Upper lobe of right lung (tissue), 1 donor: ENCODE data around the gene FHIP1A. TPM values are rescaled to one million over a fixed set of nuclear protein-coding genes. Genes with fewer than 3 reads are reported as not detected.

Experiments used
- ATAC-seq: fragments of 200-7000 bp; cut with Tn5 transposase; one replicate; pipeline ENCODE4 v1.9.1; 2020; ENCODE audit warnings: mild to moderate bottlenecking, moderate library complexity
- DNase-seq: peaks from one replicate; pipeline ENCODE4 v3.0.0-alpha.2; 2020
- H3K27ac ChIP-seq: fragments of 200-600 bp; one replicate; pipeline ENCODE4 v1.8.0; 2022
- H3K27me3 ChIP-seq: fragments of 200-600 bp; one replicate; pipeline ENCODE4 v1.8.0; 2022; ENCODE audit warnings: mild to moderate bottlenecking
- H3K36me3 ChIP-seq: fragments of 200-600 bp; one replicate; pipeline ENCODE4 v1.8.0; 2022
- H3K4me1 ChIP-seq: fragments of 200-600 bp; one replicate; pipeline ENCODE4 v1.8.0; 2022
- H3K4me3 ChIP-seq: fragments of 200-600 bp; one replicate; pipeline ENCODE4 v1.8.0; 2022; ENCODE audit warnings: mild to moderate bottlenecking
- H3K9me3 ChIP-seq: fragments of 200-600 bp; one replicate; pipeline ENCODE4 v1.8.0; 2022
- CTCF ChIP-seq: fragments of 200-600 bp; IDR thresholded peaks from one replicate; pipeline ENCODE4 v1.8.0; 2022; ENCODE audit warnings: antibody characterized with exemption
- intact Hi-C: fragments of 100-400 bp; cut with DNase I; formaldehyde crosslinking; loops from one replicate; pipeline ENCODE4 v1.11.0; 2022
- total RNA-seq: library from RNA; stranded (reverse); fragmentation: NEBNext Ultra II Directional; extraction: Animal tissue kit (Norgen Biotek cat#: 25700); gene quantifications from one replicate; pipeline ENCODE4 v1.2.1, GENCODE V29; 2021
- donor health status: DM: no; HTN: yes; CAD: no; lungs with severe emphysema.

Gene FHIP1A
- total RNA-seq, 1 donor from 2014 or later = 18.4 TPM

- Histone ChIP-seq H3K4me3 (peak overlapping the region; percentile 64), H3K9me3 (no peaks in the 10 kb centered on the region), H3K27me3 (no peaks in the 10 kb centered on the region), H3K36me3 (no peaks in the 10 kb centered on the region), H3K4me1 (peaks cover 19% of the 10 kb centered on the region), H3K27ac (peak overlapping the region; percentile 75)
- no peak for TF ChIP-seq CTCF
- DNase-seq = no peak
- ATAC-seq = peak; percentile 13
- intact Hi-C loops = no loop called here
These were observed 716 bp downstream of the FHIP1A start for GRCh38 chr4:151409470-151410313.

GRCh38 chr4:151415978-151416377, 7.0 kb downstream of the FHIP1A start:
- Histone ChIP-seq H3K27ac (no peak overlapping the region), H3K4me1 (no peaks in the 10 kb centered on the region), H3K9me3 (no peaks in the 10 kb centered on the region), H3K4me3 (no peak overlapping the region), H3K27me3 (no peaks in the 10 kb centered on the region), H3K36me3 (no peaks in the 10 kb centered on the region)
- intact Hi-C loops = no loop called here
- no peak for DNase-seq
- no peak for ATAC-seq
- no peak for TF ChIP-seq CTCF

GRCh38 chr4:151417164-151417571, 8.2 kb downstream of the FHIP1A start:
- Histone ChIP-seq H3K27me3 (no peaks in the 10 kb centered on the region), H3K36me3 (no peaks in the 10 kb centered on the region), H3K4me1 (no peaks in the 10 kb centered on the region), H3K9me3 (no peaks in the 10 kb centered on the region), H3K27ac (no peak overlapping the region), H3K4me3 (no peak overlapping the region)
- no peak for TF ChIP-seq CTCF
- DNase-seq = no peak
- no peak for ATAC-seq
- intact Hi-C loops = no loop called here

DNA sequence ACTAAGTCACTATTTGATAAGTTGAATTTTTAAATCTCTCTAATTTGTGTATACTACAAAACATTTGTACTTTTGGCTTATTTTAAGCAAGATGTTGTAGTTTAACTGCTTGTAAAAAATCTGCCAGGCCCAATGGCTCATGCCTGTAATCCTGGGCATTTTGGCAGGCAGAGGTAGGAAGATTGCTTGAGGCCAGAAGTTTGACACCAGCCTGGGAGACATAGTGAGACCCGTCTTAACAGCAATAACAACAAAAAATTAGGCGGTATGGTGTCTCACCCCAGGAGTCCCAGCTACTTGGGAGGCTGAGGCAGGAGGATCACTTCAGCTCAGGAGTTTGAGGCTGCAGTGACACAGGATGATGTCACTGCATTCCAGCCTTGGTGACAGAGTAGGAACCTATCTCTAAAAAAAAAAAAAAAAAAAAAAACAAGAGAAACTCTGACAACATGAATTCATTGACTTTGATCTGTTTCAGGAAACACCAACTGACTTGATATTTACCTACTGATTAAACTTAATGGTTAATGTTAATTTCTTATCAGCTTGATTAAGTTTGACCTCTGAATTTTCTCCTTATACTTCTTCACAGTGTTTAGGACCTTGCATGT, 8.9 kb downstream of the FHIP1A start:
- no peaks in the 10 kb centered on the region for H3K27me3 ChIP-seq
- no peak for TF ChIP-seq CTCF
- no peak overlapping the region for H3K4me3 ChIP-seq
- no peak for ATAC-seq
- no peaks in the 10 kb centered on the region for H3K36me3 ChIP-seq
- intact Hi-C loops = no loop called here
- no peaks in the 10 kb centered on the region for H3K9me3 ChIP-seq
- H3K4me1 ChIP-seq = no peaks in the 10 kb centered on the region
- DNase-seq = no peak
- H3K27ac ChIP-seq = no peak overlapping the region

DNA sequence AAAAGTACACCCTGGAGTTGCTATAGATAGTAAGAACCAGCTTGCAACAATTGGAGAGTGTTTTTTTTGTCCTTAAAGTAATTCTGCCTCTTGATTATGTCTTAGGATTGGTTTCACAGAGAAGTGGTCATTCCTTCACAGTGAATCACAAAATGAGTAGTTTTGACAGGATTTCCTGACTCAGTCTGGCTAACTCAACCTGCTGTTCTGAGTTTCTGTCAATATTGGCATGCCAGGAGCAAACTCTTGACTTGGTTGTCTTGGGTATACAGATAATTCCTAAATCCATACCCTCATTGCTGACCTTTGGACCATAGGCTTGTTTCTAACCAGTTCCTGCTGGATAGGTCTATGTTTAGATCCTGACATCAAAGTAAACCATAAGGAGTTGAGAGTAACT, 9.4 kb downstream of the FHIP1A start:
- Histone ChIP-seq H3K9me3 (no peaks in the 10 kb centered on the region), H3K4me3 (no peak overlapping the region), H3K27me3 (no peaks in the 10 kb centered on the region), H3K4me1 (no peaks in the 10 kb centered on the region), H3K36me3 (no peaks in the 10 kb centered on the region), H3K27ac (no peak overlapping the region)
- intact Hi-C loops = no loop called here
- DNase-seq (no peak), ATAC-seq (peak; percentile 54)
- no peak for TF ChIP-seq CTCF
